Activated T-helper 1 cell treated with anti-CD3 and anti-CD28 coated beads, Interleukin-12 subunit alpha, Interleukin-12 subunit beta, Interleukin-2, Interleukin-4 antibody, amounts not matched to agents 30 ng/mL and 10 ng/mL and 1 ng/mL, durations not matched to agents 14 hours and 24 hours and 36 hours (primary cell): ENCODE results near the gene BTRC. TPM values are rescaled to one million over a fixed set of nuclear protein-coding genes. Genes with fewer than 3 reads are reported as not detected.

Experiments
- DNase-seq: peaks from one replicate; pipeline ENCODE4 v3.0.0; 2021; ENCODE audit warnings: low spot score
- H3K27ac Mint-ChIP-seq: one replicate; pipeline ENCODE4 v1.8.0; 2021; ENCODE audit warnings: mild to moderate bottlenecking, mixed read lengths
- H3K27me3 Mint-ChIP-seq: one replicate; pipeline ENCODE4 v1.8.0; 2022; ENCODE audit warnings: mild to moderate bottlenecking, moderate library complexity, mixed read lengths; ENCODE audit not compliant: insufficient read depth
- H3K36me3 Mint-ChIP-seq: one replicate; pipeline ENCODE4 v1.8.0; 2021; ENCODE audit warnings: low read depth, mixed read lengths
- H3K4me1 Mint-ChIP-seq: one replicate; pipeline ENCODE4 v1.8.0; 2021; ENCODE audit warnings: low read depth, mixed read lengths
- H3K4me3 Mint-ChIP-seq: one replicate; pipeline ENCODE4 v1.8.0; 2021; ENCODE audit warnings: mild to moderate bottlenecking, moderate library complexity, mixed read lengths
- H3K9me3 Mint-ChIP-seq: one replicate; pipeline ENCODE4 v1.8.0; 2021; ENCODE audit warnings: mixed read lengths
- intact Hi-C: fragments of 100-400 bp; cut with micrococcal nuclease; formaldehyde crosslinking; loops from one replicate; pipeline ENCODE4 v1.15.1; 2024
- total RNA-seq: library from RNA; stranded (reverse); gene quantifications from 2 replicates; pipeline ENCODE4 v1.2.3, GENCODE V29; 2022

Gene BTRC
- total RNA-seq, 1 donor from 2014 or later, result 22.2 TPM

DNA sequence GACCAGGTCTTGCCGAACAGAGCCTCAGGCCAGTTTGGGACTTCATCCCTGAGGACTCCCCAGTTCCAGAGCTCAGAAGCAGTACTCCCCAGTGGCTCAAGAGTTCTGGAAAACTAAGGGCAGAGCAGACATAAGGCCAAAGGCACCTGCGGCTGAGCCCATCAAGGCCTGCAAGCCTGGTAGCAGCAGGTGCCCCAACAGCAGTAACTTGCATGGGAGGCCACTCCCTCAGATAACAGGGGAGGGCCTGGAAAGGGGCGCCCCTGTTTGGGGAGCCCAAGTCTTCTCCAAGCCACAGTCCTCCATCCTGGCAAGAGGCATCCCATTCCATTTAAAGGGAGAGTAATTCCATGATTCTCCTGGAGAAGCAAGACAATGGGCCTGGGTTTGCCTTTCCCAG lies 221.1 kb downstream of the BTRC start:
- intact Hi-C loops, result no loop called here
- no peaks in the 10 kb centered on the region for H3K4me1 Mint-ChIP-seq
- H3K27ac Mint-ChIP-seq, result no peak overlapping the region
- no peaks in the 10 kb centered on the region for H3K9me3 Mint-ChIP-seq
- no peak overlapping the region for H3K4me3 Mint-ChIP-seq
- H3K27me3 Mint-ChIP-seq, result no peaks in the 10 kb centered on the region
- peaks cover 9% of the 10 kb centered on the region for H3K36me3 Mint-ChIP-seq
- no peak for DNase-seq

- H3K36me3 Mint-ChIP-seq, result peaks cover 10% of the 10 kb centered on the region
- no peak overlapping the region for H3K27ac Mint-ChIP-seq
- no peaks in the 10 kb centered on the region for H3K27me3 Mint-ChIP-seq
- no peak overlapping the region for H3K4me3 Mint-ChIP-seq
- H3K4me1 Mint-ChIP-seq, result no peaks in the 10 kb centered on the region
- H3K9me3 Mint-ChIP-seq, result no peaks in the 10 kb centered on the region
- no peak for DNase-seq
- intact Hi-C loops, result no loop called here
Measured at GRCh38 chr10:101575580-101576210, 221.7 kb downstream of the BTRC start.

- Mint-ChIP-seq H3K4me3 (no peak overlapping the region), H3K27me3 (no peaks in the 10 kb centered on the region), H3K9me3 (no peaks in the 10 kb centered on the region), H3K36me3 (peaks cover 10% of the 10 kb centered on the region), H3K27ac (no peak overlapping the region), H3K4me1 (no peaks in the 10 kb centered on the region)
- no peak for DNase-seq
- intact Hi-C loops, result no loop called here
Measured at GRCh38 chr10:101576211-101576863, 222.4 kb downstream of the BTRC start.

DNA sequence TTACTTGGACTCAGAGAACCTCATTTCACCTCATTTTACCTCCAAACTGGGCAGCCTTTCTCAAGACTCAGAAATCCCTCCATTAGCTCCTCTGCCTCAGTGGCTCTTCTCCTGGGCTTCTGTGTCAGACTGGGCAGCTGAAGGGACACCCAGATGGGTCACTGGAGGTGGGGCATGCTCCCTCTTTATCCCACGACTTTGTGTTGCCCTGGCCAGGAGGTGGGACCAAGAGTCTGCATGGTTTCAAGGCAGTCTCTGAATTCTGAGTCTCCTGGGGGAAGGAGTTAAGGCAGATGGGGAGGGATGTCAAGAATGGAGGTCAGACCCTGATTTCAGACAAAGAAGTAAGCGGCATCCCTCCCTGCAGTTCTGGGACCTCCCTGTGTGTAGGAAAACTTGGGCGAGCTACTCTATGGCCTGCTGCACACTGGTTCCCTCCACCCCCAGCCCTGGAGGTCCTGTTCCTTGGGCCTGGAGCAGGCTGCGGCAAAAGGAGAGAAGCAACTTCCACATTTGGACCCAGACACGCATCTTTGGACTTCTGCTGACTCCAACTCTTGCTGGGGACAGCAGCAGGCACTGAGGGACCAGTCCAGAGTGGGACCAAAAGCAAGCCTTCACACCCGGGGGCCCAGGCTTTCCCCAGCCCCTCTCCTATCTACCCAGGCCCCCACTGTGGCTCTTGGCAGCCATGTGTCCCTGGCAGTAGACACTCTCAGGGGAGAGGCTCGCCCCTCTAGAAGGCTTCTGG lies 223.3 kb downstream of the BTRC start:
- H3K4me1 Mint-ChIP-seq, result no peaks in the 10 kb centered on the region
- no peak overlapping the region for H3K27ac Mint-ChIP-seq
- H3K4me3 Mint-ChIP-seq, result no peak overlapping the region
- DNase-seq, result no peak
- H3K27me3 Mint-ChIP-seq, result no peaks in the 10 kb centered on the region
- H3K9me3 Mint-ChIP-seq, result no peaks in the 10 kb centered on the region
- intact Hi-C loops, result no loop called here
- peaks cover 10% of the 10 kb centered on the region for H3K36me3 Mint-ChIP-seq

DNA sequence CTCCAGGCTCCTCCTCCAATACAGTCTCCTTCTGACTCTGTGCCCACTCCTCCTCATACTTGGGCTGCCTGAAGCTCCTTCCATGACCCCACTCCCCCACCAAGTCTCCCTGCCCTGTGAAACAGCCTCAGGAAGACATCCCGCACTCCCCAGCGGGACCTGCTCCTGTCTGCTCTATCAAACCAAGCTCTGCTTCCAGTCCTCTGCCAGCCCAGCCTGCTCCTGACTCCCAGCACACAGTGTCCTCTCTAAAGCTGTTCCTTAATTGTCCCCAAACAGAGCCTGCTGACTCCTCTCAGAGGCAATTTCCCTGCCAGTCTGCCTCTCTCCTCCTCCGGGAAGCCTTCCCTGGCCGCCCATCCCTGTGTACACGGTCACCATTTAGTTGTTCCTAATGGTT lies 224.2 kb downstream of the BTRC start:
- intact Hi-C loops, result no loop called here
- H3K4me3 Mint-ChIP-seq, result no peak overlapping the region
- H3K9me3 Mint-ChIP-seq, result no peaks in the 10 kb centered on the region
- H3K27me3 Mint-ChIP-seq, result no peaks in the 10 kb centered on the region
- H3K36me3 Mint-ChIP-seq, result peaks cover 14% of the 10 kb centered on the region
- no peak for DNase-seq
- peak overlapping the region; percentile 40 for H3K27ac Mint-ChIP-seq
- H3K4me1 Mint-ChIP-seq, result no peaks in the 10 kb centered on the region

- H3K27me3 Mint-ChIP-seq, result no peaks in the 10 kb centered on the region
- no peak for DNase-seq
- no peaks in the 10 kb centered on the region for H3K9me3 Mint-ChIP-seq
- no peaks in the 10 kb centered on the region for H3K4me1 Mint-ChIP-seq
- peaks cover 17% of the 10 kb centered on the region for H3K36me3 Mint-ChIP-seq
- no peak overlapping the region for H3K4me3 Mint-ChIP-seq
- intact Hi-C loops, result no loop called here
- no peak overlapping the region for H3K27ac Mint-ChIP-seq
Measured at GRCh38 chr10:101578803-101579515, 225.0 kb downstream of the BTRC start.

- DNase-seq, result no peak
- Mint-ChIP-seq H3K9me3 (no peaks in the 10 kb centered on the region), H3K27ac (no peak overlapping the region), H3K4me1 (no peaks in the 10 kb centered on the region), H3K4me3 (no peak overlapping the region), H3K36me3 (peaks cover 17% of the 10 kb centered on the region), H3K27me3 (no peaks in the 10 kb centered on the region)
- intact Hi-C loops, result no loop called here
Measured at GRCh38 chr10:101579516-101579870, 225.5 kb downstream of the BTRC start.

GRCh38 chr10:101580486-101581399 lies 226.8 kb downstream of the BTRC start:
- intact Hi-C loops, result no loop called here
- Mint-ChIP-seq H3K27me3 (no peaks in the 10 kb centered on the region), H3K9me3 (no peaks in the 10 kb centered on the region), H3K36me3 (peaks cover 21% of the 10 kb centered on the region), H3K4me3 (no peak overlapping the region), H3K4me1 (no peaks in the 10 kb centered on the region), H3K27ac (no peak overlapping the region)
- DNase-seq, result no peak

DNA sequence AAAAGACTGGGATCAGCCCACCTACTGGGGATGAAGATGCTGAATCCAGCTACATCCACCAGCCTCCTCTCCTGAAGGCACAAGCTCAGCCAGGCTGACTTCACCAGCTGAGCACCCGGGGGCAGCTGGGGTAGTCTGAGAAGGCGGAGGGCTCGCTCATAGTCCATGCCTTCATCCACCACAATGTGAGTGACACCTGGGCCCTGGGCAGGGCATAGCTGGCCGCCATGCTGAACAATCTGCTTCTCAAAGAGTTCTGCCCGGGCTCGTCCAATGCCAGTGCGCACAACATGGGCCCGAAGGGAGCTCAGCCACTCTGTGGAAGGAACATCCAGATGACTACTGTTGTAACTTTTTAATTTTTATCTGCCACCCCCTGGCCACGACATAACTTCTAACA lies 231.9 kb downstream of the BTRC start:
- H3K4me3 Mint-ChIP-seq, result peak overlapping the region; percentile 19
- peaks cover 24% of the 10 kb centered on the region for H3K4me1 Mint-ChIP-seq
- peaks cover 15% of the 10 kb centered on the region for H3K36me3 Mint-ChIP-seq
- peaks cover 4% of the 10 kb centered on the region for H3K27me3 Mint-ChIP-seq
- no peaks in the 10 kb centered on the region for H3K9me3 Mint-ChIP-seq
- H3K27ac Mint-ChIP-seq, result no peak overlapping the region
- intact Hi-C loops, result loop anchor here (5.0 kb wide), 1 partner anchor 566 kb away; the partner anchor contains the start of gene NOLC1
- DNase-seq, result no peak

DNA sequence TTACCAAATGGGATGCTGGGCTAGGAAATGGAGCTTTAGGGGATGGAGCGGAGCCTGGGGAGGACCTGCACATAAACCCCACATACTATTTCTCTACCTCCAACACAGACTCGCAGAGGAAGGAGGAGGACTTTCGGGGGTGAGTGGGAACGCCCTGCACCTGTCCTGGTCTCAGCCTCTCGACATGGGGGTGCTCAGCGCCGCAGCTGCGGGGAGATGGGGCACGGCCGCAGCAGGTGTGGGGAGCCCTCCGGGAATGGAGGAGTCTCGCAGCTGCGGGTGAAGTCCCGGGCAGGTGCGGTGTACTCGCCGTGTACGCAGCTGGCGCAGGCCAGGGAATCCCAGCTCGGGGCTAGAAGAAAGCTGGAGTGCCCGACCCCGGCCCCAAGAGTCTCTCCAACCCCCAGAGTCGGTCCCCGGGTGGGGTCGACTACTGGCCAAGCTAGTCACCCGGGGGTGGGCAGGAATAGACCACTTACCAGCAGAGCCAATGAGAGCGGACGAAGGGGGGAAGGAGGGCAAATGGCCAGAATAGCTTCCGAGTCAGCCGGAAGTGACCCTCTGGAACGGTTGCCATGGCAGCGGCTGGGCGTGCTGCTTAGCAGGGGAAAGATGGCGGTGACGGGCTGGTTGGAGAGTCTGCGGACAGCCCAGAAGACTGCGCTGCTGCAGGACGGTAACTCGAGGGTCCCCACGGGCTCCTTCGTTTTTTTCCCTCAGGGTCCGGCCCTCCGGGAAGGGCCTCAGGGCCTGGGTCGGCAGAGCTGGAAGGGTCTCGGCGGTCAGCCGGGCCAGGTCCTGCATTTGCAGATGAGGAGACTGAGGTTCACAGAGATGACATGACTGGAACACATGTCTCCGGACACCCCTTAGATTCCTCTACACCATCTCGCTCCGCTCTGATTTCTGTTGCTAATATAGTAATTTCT lies 234.0 kb downstream of the BTRC start, which contains the start of the genes DPCD and POLL:
Gene DPCD, plus strand, starts transcription at position 597 of the 929 bp plus-strand sequence. Its CDS starts 16 bp downstream, at position 613.
Gene POLL, minus strand, starts transcription at position 533 of the 929 bp plus-strand sequence. CDS start 897 bp downstream, outside the sequence.
- Mint-ChIP-seq H3K9me3 (no peaks in the 10 kb centered on the region), H3K4me1 (peaks cover 24% of the 10 kb centered on the region), H3K4me3 (peak within 1 kb of the TSS; percentile 93), H3K27ac (peak within 1 kb of the TSS; percentile 81), H3K36me3 (peaks cover 11% of the 10 kb centered on the region), H3K27me3 (peaks cover 4% of the 10 kb centered on the region)
- DNase-seq, result peak; percentile 85
- intact Hi-C loops, result loop anchor here (1.0 to 5.0 kb wide), 5 partner anchors 107 to 675 kb away; partner anchors contain the start of genes FBXW4, NOLC1, NPM3 and SLF2

DNA sequence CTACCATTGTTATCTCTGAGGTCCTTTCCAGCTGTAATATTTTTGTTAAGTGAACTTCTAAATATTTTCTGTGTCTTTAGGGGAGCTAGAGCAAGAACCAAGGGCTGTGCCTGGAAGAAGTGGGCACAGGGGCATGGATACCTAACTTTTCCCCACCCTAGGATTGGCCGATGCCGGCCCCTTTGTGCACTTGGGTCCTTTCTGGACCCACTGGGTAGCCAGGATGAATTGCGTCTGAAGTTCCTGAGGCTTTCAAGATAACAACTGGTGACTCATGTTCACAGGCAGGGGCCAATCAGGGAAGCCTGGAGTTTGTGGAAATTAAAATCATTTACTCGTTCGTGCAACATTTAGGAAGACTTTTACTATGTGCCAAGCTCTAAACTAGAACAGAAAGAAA lies 234.9 kb downstream of the BTRC start:
- no peak for DNase-seq
- peak overlapping the region; percentile 18 for H3K27ac Mint-ChIP-seq
- intact Hi-C loops, result loop anchor here (1.0 to 5.0 kb wide), 5 partner anchors 106 to 676 kb away; partner anchors contain the start of genes FBXW4, NOLC1, NPM3 and SLF2
- H3K4me1 Mint-ChIP-seq, result peaks cover 24% of the 10 kb centered on the region
- H3K9me3 Mint-ChIP-seq, result no peaks in the 10 kb centered on the region
- H3K27me3 Mint-ChIP-seq, result peaks cover 4% of the 10 kb centered on the region
- peak overlapping the region; percentile 93 for H3K4me3 Mint-ChIP-seq
- H3K36me3 Mint-ChIP-seq, result peaks cover 8% of the 10 kb centered on the region
